IMR-90 (cell line): ENCODE data around the gene DENND10.

Experiments used
- CTCF ChIP-seq: conservative IDR thresholded peaks from 2 replicates; pipeline ENCODE4 v1.5.1; 2012; ENCODE audit warnings: mild to moderate bottlenecking, low read depth, low read length, improper control_type of control experiment
- ELK1 ChIP-seq: fragments of 150-350 bp; IDR thresholded peaks from 2 replicates; pipeline ENCODE4 v1.6.1; 2016; ENCODE audit warnings: low read depth, mild to moderate bottlenecking, low read length, moderate library complexity, borderline replicate concordance
- POLR2A ChIP-seq: IDR thresholded peaks from 2 replicates; pipeline ENCODE4 v1.6.1; 2012; ENCODE audit warnings: mild to moderate bottlenecking, low read depth, low read length
- RAD21 ChIP-seq: IDR thresholded peaks from 2 replicates; pipeline ENCODE4 v1.6.1; 2012; ENCODE audit warnings: low read length, improper control_type of control experiment
- USF2 ChIP-seq: fragments of 150-350 bp; IDR thresholded peaks from 2 replicates; pipeline ENCODE4 v1.6.1; 2017; ENCODE audit warnings: mild to moderate bottlenecking, antibody characterized with exemption, low read length, low read depth

GRCh38 chr10:119143657-119144056, 39.7 kb downstream of the DENND10 start:
- no peak for TF ChIP-seq ELK1
- TF ChIP-seq CTCF, result no peak
- no peak for TF ChIP-seq USF2
- TF ChIP-seq RAD21, result no peak
- no peak for TF ChIP-seq POLR2A
